Activated CD8-positive, alpha-beta memory T cell treated with anti-CD3 and anti-CD28 coated beads, Interleukin-2, amount 50 U/mL, for 24 hours (primary cell): Measurements from ENCODE around the gene TOX3.

Experiments used
- DNase-seq: peaks from one replicate; pipeline ENCODE4 v3.0.0-alpha.2; 2020; ENCODE audit errors: extremely low read depth

TOX3 gene

GRCh38 chr16:52451971-52452421 lies 94.9 kb downstream of the TOX3 start:
- DNase-seq: no peak

- DNase-seq: no peak
Observed at GRCh38 chr16:52450916-52451315, 96.0 kb downstream of the TOX3 start.

- no peak for DNase-seq
Observed at GRCh38 chr16:52450241-52450640, 96.7 kb downstream of the TOX3 start.

GRCh38 chr16:52446080-52446479 lies 100.9 kb downstream of the TOX3 start:
- DNase-seq: no peak

GRCh38 chr16:52441886-52442285 lies 105.1 kb downstream of the TOX3 start:
- DNase-seq: no peak

GRCh38 chr16:52440248-52440647 lies 106.7 kb downstream of the TOX3 start:
- DNase-seq: no peak

GRCh38 chr16:52439750-52440149 lies 107.2 kb downstream of the TOX3 start:
- no peak for DNase-seq

- no peak for DNase-seq
Observed at GRCh38 chr16:52439171-52439701, 107.7 kb downstream of the TOX3 start.

GRCh38 chr16:52437277-52437670 lies 109.7 kb downstream of the TOX3 start:
- no peak for DNase-seq

- no peak for DNase-seq
Observed at GRCh38 chr16:52436339-52437276, 110.3 kb downstream of the TOX3 start.

- DNase-seq: no peak
Observed at GRCh38 chr16:52434224-52434623, 112.7 kb downstream of the TOX3 start.

- no peak for DNase-seq
Observed at GRCh38 chr16:52433643-52434042, 113.3 kb downstream of the TOX3 start.

- no peak for DNase-seq
Observed at GRCh38 chr16:52424591-52424990, 122.4 kb downstream of the TOX3 start.

- no peak for DNase-seq
Observed at GRCh38 chr16:52422307-52422706, 124.6 kb downstream of the TOX3 start.

- DNase-seq: no peak
Observed at GRCh38 chr16:52418201-52418600, 128.7 kb downstream of the TOX3 start.

- DNase-seq: no peak
Observed at GRCh38 chr16:52416888-52417287, 130.1 kb downstream of the TOX3 start.

GRCh38 chr16:52411011-52411410 lies 135.9 kb downstream of the TOX3 start:
- DNase-seq: no peak

- no peak for DNase-seq
Observed at GRCh38 chr16:52408191-52408845, 138.6 kb downstream of the TOX3 start.

- DNase-seq: no peak
Observed at GRCh38 chr16:52407778-52408177, 139.2 kb downstream of the TOX3 start.

- no peak for DNase-seq
Observed at GRCh38 chr16:52405441-52405840, 141.5 kb downstream of the TOX3 start.

GRCh38 chr16:52404546-52404945 lies 142.4 kb downstream of the TOX3 start:
- DNase-seq: no peak

- no peak for DNase-seq
Observed at GRCh38 chr16:52399116-52399515, 147.8 kb downstream of the TOX3 start.

GRCh38 chr16:52398491-52398960 lies 148.4 kb downstream of the TOX3 start:
- no peak for DNase-seq
